Kasumi-1 (cell line): ENCODE results near the gene TBX15.

Source experiments
- DNase-seq, 2 experiments: peaks; one replicate each; lab custom pipeline; 2025; lab: John Stamatoyannopoulos, UW

Gene TBX15

DNA sequence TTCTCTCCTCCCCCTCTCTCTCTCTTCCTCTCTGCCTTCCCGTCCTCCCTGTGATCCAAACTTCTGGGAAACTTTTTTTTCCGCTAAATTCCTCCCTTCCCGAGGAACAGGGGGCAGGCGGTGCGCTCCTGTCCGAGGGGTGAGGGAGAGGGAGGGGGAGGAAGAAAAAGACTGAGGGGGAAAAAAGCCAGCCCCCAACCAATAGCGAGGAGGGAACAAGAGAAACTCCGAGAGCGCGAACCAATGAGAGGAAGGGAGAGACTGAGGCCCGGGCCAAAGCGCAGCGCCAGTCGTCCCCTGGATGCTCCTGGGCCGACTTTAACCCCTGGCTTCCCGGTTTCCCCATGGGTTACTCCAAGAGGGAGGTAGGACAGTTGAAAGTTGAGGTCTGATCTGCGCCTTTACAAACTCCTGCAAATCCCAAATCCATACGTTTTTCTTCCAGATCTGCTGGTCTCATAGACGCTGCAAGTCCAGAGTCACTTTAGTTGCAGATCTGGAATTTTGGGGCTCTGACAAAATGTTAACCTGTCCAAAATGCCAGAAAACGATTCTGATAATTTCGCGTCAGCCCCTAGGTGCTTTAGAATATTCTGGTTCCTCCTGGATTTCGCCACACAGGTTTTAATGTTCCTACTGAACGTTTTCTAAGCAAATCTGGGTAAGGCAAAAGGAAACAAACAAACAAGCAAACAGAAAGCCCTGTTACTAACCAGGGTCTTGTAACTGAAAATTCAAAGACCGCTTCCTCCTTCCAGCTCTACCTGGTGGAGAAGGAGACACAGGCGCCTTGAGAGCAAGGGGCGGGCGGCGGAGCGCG lies at the start of gene TBX15:
TBX15 (minus strand) TSS at position 158 of the 820 bp plus-strand sequence. CDS start 548 bp downstream, outside the sequence.
- DNase-seq: no peak

DNA sequence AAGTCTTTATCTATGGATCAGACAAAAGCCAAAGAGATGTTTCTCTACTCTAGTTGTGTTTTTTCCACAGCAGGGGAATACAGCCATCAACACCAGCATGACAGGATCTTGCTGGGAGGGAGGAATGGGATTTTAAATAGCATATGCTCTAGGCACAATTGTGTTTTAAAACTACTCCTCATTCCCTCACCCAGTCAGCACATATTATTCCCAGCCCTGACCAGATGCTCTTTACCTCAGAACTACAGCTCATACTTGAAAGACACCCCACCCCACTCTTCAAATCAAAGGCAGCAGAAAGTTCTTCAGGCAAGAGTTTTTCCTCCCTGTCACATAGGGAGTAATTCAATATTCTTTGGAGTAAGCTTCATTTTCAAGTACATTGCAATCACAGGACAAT lies 46.2 kb upstream of the TBX15 start:
- no peak for DNase-seq

DNA sequence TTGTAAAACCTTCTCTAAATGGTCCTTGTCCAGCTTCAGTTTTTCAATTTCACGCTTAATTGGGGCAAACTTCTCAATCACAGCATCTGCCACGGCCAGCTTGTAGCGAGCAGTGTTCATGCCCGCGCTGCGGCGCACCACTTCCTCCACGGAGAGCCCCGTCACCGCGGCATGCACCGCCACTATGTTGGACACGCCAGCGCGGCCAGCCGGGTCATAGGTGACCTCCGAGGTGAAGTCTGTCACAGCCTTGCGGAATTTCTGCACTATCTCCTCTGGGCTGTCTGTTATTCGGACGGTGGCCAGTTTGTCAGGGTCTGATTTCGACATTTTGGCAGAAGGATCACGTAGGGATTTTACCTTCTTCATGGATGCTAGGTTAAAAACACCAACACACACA lies 44.8 kb upstream of the TBX15 start:
- no peak for DNase-seq

DNA sequence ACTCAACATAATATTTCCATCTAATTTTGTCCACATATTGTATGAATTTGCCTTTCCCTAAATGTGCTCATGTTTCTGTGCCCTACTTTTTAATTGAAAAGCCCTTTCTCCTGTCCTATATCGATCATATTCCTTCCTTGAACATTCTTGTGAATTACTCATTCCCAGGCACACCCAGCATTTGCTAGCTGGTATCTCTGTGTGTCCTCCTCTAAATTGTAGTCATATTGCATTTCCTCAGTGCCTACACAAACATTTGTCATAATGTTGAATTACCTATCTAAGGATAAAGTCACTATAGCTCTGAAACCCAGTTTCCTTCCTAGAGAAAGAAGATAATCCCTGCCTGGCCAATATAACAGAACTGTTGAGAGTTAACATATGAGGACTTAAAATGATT lies 39.6 kb upstream of the TBX15 start:
- no peak for DNase-seq

DNA sequence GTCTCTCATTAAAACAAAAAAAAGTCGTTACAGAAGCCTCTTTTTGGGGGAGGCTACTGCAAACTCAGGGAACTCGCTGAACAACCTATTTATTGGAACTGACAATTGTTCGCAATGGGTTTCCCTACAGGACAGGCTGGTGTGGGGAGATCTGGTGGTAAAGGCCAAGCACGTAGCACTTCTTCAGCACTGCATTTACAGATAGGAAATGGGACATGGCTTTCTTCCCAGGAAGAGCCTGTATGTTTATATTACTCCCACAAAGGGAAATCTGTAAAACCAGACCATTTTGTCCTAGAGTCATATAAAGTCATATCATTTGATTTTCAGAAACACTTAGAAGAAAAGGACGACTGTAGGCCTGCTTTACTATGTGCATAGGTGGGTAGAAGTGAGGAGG lies 38.8 kb upstream of the TBX15 start:
- DNase-seq: no peak

DNA sequence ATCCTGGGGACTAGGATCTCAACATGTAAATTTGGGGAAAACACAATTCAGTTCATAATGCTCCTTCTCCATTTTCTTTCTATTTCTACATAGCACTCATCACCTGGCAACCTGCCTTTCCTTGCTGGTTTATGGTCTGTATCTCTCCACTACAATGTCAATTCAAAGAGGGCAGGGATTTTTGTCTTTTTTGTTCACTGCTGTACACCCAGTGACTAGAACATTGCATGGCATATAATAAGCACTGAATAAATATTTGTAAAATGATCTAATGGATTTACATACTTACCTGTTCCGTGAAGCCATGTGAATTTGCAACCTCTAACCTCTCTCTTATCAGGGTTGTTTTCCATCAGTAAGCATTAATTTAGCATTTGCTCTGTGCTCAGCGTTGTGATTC lies 27.4 kb upstream of the TBX15 start:
- DNase-seq: no peak

DNA sequence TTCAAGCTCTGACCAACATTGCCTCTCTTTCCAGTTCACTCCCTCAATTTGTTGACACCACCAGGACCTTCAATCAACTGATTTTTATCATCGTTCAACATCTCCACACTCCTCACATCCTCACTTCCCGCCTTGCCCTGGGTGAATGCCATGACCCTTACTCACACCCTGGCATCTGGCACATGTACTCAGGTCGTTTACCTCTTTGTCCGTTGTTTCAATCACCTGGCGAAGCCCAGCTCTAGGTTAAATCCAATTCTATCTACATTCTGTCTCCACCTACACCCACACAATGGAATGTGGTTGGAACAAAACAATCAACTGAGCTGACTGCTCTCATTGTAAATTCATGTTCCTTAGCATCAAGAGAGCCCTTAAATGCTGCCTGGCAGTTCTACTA lies 24.2 kb upstream of the TBX15 start:
- no peak for DNase-seq

DNA sequence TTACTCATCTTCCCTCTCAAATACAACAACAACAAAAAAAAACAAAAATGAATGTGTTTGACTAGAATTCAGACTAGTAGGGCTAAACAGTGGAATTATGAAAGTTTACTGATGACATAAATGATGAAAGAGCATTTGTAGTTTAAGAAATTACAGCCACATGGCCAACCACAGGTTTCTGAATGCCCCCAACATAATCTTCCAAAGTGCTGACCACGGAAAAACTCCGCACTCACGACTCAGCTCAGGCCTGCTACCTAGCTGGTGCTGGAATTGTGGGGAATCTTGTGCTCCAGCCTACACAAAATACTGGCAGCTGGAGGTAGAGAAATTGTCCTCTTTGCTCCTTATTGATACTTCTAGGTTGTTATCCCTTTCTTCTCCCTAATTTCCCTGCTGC lies 23.6 kb upstream of the TBX15 start:
- DNase-seq: no peak

DNA sequence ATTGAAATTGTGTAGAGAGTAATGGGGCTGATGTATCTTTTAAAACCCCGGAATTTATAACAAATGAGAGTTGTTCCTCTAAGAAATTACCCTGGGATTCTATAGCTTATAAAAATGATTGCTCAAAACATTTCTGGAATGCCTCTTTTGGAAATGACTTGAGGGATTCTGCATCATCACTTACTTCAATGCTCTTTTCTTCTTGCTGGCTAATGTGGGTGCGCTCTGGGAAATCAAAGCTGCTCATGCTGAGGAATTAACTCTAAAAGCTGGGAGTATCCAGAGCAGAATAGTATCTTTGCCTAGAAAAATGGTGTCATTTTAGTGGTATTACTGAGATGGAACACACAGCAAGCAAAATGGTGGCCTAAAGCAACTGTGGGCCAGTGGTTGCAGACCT lies 23.0 kb upstream of the TBX15 start:
- DNase-seq: no peak

DNA sequence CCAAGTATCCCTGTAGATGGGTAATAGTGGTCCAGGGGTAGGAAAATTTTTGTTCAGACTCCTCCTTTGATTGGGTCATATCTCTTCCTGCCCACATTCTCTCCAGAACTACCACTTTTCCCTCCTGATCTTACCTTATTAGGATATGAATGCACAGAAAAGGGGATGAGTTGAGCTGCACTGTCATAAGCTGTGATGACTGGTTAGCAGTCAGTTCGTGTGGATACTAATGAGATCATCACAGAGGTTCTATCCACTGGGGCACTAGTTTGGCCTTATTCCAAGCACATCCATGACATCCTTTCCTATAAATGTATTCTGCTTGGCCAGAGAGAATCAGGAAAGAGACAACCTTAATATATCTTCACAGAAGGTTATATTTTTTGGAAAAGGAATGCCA lies 22.1 kb upstream of the TBX15 start:
- no peak for DNase-seq

DNA sequence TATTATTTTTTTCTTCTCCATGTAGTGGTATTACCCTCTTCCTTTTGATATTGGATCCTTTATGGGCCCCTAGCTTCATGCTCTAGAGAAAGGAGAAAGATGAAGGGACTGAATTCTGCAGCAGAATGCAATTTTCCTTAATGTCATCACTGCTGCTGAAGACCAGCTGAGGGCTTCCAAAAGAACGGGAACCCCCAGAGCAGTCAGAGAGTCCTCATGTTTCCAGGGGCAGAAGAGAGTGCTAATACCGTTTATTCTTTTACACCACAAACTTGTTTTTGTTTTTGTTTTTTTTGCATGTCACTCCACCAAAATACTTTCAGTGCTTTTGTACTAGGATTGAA lies 21.1 kb upstream of the TBX15 start:
- DNase-seq: no peak

DNA sequence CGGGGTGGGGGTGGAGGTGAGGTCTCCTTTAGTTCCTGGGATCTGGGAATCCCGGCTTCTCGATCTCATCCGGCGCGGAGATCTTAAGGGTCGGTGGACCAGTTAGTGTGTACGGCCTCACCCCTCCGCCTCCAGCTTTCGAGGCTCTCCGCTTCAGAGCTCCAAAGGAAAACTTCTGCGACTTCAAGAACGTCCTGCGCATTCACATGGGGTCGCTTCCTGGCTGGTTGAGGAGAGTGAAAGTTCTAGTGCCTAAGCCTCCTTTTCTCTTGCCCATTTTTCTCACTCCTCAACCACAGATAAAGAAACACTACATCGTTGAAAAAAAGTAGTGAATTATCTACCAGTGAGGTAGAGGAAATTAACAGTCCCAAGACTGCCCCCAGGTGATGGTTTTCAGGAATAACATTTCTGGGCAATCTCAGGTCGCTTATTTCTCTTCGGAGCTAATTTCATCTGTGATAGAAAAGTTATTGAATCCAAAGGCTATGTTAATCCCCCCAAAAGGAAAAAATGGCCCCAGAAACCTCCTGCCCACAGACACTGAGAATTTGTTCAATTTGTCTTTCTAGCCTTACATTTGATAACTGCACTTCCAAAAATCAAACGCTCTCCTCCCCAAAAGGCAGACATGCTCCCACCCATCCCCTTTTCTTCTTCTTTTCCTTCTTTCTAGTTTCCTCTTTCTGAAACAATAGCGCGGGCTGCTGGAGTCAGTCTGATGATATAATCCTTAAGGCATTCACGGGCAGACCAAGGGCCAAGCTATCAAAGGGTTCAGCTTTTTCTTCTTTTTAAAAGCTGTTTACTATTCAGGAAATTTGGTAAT lies 20.6 kb upstream of the TBX15 start:
- DNase-seq: peak; percentile 48 to 61

DNA sequence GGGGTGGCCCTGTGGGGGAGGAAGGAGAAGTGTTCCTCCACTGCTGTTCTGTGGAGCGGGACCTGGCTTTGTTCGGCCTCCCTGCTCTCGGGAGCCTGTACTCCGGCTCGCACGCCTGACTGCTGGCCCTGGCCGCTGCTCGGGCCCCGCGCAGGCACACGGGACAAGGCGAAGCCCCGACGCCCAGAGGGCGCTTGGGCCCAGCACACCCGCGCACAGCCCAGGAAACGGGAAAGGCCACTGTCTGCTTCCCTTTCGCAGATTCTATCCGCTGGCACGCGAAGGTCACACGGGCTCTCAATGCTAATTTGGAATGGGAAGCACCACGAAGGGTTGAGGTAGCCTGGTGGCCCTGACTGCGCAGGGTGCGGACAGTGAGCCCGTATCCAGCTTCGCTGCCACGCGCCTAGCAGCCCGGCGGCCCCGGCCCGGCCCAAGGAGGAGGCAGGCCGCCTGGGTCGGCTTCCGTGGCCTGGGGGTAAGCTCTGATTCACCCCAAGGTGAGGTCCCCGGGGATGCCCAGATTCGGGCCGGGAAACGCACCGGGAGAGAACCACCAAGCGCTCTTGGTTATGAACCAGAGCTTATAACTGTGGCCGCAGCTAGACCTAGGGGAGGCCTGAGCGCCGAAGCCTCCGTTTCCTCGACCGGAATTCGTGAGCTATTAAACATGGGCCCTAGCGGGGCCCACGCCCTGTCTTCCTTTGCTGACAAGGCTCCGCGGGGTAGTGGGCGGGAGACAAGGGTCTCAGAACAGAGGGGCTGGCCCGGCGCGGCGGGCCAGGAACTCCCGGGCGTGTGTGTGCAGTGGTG lies 19.7 kb upstream of the TBX15 start:
- no peak for DNase-seq

DNA sequence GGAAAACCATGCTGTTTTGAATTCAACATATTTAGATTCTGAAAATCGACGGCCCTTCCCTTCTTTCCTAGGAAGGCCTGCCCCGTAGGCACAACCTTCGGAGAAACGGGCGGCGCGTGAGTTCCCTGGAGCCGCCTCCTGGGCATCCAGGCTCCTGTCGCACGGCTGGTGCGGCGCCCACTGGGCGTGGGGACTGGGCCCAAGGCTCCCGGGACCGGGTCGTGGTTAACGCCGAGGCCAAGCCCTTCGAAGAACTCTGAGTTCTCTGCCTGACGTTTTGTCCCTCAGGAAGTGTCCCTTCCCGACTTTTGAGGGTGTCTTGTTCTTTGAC lies 19.2 kb upstream of the TBX15 start:
- no peak for DNase-seq

DNA sequence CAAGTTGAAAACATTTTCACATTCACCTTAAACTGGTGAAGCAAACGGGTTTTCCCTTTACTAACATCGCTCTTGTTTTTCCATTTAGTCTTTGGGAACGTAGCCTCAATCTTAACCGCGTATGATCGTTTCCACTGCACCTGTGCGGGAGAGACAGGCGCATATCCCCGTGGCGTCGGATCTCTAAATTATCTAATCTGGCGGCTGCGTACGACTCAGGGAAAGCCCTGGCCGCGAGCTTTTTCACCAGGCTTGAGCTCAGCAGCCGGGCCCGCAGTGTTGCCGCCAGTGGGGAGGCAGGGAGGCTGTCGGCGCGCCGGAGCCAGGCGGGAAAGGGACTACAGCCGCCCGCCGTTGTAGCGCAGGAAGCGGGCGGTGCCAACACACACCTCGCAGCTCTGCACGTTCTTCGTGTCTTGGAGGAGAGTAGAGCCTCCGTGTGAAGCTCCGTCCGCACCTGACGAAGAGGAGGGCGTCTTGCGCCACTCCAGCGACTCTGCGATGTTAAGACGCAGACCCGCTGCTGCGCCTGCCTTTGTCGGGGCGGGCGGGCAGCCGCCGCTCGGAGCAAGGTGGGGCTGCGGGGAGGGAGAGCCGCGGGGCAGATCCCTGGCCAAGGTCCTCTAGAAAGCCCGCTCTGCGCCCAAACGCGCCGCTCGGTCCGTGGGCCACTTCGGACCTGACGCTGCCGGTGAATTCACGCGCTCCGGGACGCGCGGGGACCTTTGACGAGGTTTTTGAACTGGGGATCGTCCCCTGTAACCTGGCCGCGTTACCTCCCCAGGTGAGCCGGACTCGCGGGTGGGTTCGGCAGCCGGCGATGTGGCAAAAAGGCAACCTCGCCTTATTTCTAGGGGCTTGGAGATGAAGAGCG lies 18.5 kb upstream of the TBX15 start:
- DNase-seq: no peak

DNA sequence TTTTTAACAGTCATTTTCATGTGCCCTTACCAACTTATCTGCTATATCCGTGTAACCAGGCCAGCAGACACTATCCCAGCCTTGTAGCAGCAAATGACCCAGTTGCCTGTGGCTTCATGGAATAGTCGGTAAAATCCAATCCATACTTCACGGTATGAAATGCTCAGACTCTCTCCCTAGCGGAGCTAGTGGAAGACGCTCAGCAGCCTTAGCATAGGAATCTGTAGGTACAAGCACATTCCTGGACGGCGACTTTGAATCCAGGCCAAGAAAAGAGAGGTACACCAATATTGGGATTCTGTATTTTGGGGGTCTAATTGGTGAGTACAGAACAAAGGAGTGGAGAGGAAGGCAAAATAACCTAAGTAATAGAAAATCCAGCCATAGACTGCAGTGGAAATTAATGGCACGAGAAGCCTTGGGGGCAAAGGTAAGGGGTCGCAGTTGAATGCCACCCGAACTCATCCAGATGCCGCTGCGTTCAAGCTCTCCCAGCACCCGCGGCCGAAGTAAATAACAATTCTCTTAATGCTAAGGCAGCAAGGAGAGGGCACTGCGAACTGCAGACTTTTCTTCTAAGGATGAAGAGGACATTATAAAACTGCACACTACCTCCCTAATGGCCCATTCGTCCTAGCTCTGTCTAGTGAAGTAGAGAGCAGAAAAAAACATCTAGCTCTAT lies 17.7 kb upstream of the TBX15 start:
- no peak for DNase-seq

DNA sequence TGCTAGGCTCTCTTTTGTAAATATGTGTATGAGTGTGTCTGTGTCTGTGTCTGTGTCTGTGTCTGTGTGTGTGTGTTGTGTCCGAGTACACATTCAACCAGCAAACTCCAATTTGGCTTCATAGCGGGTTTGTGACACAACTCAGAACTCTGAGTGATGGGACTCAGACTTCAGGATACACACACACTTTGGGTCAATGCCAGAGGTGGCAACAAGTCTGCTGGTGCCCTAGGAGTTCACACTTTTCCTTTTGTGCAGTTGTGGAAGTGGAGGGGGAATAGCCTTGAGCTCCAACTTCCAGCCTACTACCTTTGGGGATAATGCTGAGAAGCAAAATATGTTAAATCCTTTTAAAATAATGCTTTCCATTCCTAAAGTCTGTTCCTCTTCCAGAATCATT lies 16.6 kb upstream of the TBX15 start:
- DNase-seq: no peak

DNA sequence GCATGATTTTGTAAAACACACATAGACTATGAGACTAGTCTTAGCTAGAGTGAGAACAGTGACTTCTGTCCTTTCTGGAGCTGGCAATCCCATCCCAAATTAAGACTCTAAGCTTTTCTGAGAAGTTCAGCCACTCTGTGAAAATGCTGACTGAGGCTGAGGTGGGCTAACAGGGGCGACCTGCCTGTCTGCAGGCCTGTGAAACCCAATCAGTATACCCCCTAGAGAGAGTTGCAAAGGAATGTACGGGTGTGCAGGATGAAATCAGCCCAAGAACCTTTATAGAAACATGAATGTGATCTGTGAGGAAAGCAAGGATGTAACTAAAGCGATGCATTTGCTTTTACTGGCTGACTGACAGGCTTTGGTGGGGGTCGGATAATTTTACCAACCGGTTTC lies 16.0 kb upstream of the TBX15 start:
- no peak for DNase-seq

DNA sequence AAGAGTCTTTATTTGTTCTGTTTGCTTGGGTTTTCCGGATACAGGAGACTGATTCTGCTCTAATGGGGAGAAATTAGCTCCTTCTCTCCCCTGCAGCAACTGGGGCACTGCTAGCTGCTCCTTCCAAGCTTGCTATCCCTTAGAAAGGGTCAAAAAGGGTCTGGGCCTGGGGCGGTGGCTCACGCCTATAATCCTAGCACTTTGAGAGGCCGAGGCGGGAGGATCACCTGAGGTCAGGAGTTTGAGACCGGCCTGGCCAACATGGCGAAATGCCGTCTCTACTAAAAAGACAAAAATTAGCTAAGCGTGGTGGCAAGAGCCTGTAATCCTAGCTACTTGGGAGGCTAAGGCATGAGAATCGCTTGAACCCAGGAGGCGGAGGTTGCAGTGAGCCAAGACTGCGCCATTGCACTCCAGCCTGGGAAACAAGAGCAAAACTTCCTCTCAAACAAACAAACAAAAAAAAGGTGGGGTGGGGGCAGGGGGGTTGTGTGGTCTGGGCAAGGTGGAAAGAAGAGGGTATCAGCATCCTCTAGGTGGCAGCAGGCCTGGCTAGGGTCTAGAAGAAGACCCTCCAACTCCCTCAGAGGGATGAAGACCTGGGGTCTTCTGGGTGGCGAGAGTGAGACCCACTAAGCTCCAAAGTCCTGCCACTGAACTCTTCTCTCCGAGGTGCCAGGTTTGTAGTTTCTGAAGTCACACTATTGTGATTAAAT lies 15.4 kb upstream of the TBX15 start:
- no peak for DNase-seq

DNA sequence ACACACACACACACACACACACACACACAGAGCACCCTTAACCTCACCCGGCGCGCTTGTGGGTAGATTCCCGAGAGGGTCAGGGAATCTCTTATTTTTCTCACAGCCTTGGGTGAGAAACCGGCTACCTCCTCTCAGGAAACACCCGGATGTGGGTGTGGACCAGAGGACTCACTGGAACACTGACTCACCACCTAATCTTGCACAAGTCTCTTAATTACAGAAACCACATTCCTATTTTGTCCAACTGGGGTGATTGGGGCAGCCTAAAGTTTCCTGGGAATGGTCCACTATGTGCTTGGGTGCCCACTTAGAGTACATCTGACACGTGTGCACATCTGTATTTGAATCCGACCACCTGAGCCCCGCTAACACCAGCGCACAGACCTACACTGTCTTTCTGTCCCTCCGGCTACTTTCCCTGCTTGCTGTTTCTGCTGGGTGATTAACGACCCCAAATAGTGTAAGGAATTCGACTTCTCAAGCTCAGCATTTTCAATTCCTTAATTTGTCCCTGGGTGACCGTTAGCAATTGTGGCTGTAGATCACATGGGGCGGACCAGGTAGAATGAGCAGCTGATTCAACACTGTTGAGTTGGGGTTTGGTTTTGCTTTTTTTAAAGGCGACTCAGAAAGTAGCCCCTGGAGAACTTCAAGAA lies 14.0 kb upstream of the TBX15 start:
- peak; percentile 6 to 26 for DNase-seq
